BE2C (cell line): Measurements from ENCODE around the gene GABBR2.

Experiments
- DNase-seq: peaks from one replicate; pipeline ENCODE4 v3.0.0-alpha.2; 2020
- H3K27me3 ChIP-seq: fragments of 250-450 bp; sonication (Bioruptor Pico); 2 replicates; pipeline ENCODE4 v1.5.1; 2020; ENCODE audit warnings: mild to moderate bottlenecking
- H3K36me3 ChIP-seq: fragments of 250-450 bp; sonication (Bioruptor Pico); 2 replicates; pipeline ENCODE4 v1.5.1; 2020; ENCODE audit warnings: mild to moderate bottlenecking
- H3K4me1 ChIP-seq: fragments of 250-450 bp; sonication (Bioruptor Pico); 2 replicates; pipeline ENCODE4 v1.5.1; 2020
- H3K4me3 ChIP-seq: 2 replicates; pipeline ENCODE4 v1.5.1; 2011; ENCODE audit warnings: low read depth, low read length
- H3K9me3 ChIP-seq: fragments of 250-450 bp; sonication (Bioruptor Pico); 2 replicates; pipeline ENCODE4 v1.5.1; 2020
- TF ChIP-seq, protein P1 (sequence below): IDR thresholded peaks from 2 replicates; pipeline ENCODE4 v1.5.1; 2012; ENCODE audit warnings: mild to moderate bottlenecking, low read depth, low read length

GABBR2 gene

DNA sequence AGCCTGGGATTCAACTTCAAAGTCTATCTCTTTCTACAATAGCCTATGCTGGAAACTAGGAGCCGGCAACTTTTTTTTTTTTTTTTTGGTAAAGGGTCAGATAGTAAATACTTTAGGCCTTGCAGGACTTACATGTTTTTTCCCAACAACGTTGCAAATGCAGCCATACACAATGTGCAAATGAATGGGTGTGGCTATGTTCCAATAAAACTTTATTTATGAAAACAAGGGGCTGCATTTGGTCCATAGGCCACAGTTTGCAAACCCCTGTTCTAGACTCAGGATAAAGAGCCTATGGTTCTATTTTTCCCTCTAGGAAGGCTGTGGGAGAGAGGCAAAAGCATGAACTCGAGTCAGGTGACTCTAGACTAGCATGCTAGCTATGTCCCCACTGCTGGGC is 189.1 kb downstream of the GABBR2 start:
- TF ChIP-seq, protein P1, sequence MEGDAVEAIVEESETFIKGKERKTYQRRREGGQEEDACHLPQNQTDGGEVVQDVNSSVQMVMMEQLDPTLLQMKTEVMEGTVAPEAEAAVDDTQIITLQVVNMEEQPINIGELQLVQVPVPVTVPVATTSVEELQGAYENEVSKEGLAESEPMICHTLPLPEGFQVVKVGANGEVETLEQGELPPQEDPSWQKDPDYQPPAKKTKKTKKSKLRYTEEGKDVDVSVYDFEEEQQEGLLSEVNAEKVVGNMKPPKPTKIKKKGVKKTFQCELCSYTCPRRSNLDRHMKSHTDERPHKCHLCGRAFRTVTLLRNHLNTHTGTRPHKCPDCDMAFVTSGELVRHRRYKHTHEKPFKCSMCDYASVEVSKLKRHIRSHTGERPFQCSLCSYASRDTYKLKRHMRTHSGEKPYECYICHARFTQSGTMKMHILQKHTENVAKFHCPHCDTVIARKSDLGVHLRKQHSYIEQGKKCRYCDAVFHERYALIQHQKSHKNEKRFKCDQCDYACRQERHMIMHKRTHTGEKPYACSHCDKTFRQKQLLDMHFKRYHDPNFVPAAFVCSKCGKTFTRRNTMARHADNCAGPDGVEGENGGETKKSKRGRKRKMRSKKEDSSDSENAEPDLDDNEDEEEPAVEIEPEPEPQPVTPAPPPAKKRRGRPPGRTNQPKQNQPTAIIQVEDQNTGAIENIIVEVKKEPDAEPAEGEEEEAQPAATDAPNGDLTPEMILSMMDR, result no peak
- no peak overlapping the region for H3K4me3 ChIP-seq

DNA sequence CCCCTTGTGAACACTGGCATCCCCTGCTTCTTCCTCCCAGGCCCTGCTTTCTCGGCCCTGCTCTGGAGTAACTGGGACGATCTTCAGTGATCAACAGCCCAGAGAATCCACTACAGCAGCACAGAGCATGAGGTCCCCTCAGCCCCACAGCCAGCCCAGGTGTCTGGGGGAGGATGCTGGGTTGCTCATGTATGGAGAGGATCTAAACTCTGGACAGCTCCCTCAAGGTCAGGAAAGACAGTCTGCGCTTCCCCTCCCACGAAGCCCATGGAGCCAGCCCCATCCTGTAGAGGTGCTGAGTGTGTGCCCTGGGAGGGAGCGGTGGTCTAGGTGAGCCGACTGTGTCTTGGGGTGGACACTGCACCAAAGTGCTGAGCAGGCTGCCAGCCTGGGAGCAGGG is 190.2 kb downstream of the GABBR2 start:
- H3K4me1 ChIP-seq, result no peaks in the 10 kb centered on the region
- no peak for DNase-seq
- TF ChIP-seq, protein P1, result no peak
- H3K27me3 ChIP-seq, result 0 out of 2 replicates have a peak, but pooled peaks cover 6% of the 10 kb centered on the region
- H3K4me3 ChIP-seq, result no peak overlapping the region
- H3K36me3 ChIP-seq, result no peaks in the 10 kb centered on the region
- H3K9me3 ChIP-seq, result no peaks in the 10 kb centered on the region

More for the DNA sequence above, 189.1 kb downstream of the GABBR2 start:
- Histone ChIP-seq H3K27me3 (0 out of 2 replicates have a peak, but pooled peaks cover 6% of the 10 kb centered on the region), H3K9me3 (no peaks in the 10 kb centered on the region), H3K4me1 (no peaks in the 10 kb centered on the region), H3K36me3 (no peaks in the 10 kb centered on the region)
- no peak for DNase-seq

DNA sequence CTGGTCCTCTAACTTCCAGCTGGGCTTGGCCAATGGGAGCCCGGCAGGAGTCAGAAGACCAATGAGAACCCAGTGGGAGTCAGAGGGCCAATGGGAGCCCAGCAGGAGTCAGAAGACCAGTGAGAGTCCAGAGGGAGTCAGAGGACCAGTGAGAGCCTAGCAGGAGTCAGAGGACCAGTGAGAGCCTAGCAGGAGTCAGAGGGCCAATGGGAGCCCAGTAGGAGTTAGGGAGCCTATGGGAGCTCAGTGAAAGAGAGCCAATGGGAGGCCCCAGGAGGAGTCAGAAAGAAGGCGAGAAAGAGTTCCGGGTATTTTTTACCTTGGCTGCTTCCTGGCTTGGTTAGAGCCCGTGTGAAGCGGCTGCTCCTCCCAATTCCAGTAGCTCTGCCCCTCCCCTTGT is 191.0 kb downstream of the GABBR2 start:
- Histone ChIP-seq H3K27me3 (0 out of 2 replicates have a peak, but pooled peaks cover 3% of the 10 kb centered on the region), H3K4me3 (no peak overlapping the region), H3K4me1 (no peaks in the 10 kb centered on the region), H3K9me3 (no peaks in the 10 kb centered on the region), H3K36me3 (no peaks in the 10 kb centered on the region)
- no peak for DNase-seq
- TF ChIP-seq, protein P1, result no peak

DNA sequence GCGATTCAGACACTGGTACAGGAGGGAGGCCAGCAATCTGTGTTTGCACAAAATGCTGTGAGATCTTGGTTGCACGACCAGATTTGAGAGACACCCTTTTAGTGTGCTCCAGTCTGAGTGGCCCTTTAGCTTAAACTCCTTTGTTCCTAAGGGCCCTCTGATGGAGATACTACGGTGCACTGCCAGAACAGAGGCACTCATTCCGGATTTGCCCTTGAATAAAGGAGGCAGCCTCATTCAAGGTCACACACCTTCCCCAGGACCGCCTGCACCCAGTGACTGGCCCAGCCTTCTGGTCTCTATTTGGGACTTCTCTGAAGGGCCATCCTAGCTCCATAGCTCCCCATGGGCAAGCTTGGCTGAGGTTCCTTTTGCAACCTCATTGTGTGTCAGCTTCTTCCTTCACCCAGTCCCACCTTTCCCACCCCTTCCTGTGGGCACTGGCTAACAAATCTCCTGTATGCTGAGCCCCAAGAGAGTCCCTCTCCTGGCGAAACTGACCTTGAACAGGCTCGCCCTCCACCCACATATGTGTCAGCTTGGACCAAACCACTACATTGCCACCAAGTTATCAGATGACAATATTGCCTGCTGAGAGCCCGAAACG is 191.7 kb downstream of the GABBR2 start:
- DNase-seq, result no peak
- Histone ChIP-seq H3K4me3 (no peak overlapping the region), H3K36me3 (no peaks in the 10 kb centered on the region), H3K27me3 (0 out of 2 replicates have a peak, but pooled peaks cover 3% of the 10 kb centered on the region), H3K9me3 (no peaks in the 10 kb centered on the region), H3K4me1 (no peaks in the 10 kb centered on the region)
- TF ChIP-seq, protein P1, result no peak

DNA sequence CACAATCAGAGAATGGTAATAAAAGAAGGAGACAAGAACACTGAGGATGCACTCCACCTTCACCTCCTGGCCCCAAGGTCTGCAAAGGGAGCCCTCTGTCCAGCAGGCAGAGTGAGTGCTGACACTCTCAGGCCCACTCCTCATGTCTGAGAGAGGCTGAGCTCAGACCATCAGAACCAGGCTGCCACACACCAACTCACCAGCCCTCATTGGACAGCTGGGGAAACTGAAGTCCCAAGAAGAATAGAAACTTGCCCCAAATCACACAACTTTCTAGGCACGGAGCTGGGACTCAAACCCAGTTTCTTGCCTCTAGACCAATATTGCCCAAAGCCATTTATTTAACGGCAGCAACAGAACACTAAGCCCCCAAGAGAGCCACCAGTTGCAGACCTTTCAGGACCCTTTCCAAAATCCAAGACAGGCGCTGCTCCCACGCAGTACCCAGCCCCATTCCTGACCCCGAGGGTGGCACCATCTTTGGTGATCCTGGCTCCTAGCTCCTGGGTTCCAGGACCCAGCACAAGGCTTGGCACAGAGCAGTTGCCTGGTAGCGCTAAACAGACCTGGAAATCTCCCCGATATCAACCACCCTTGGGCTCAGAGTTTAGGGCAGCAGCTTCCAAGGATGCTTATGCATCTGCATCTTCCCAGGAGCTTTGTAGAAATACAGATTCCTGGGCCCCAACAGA is 192.4 kb downstream of the GABBR2 start:
- 0 out of 2 replicates have a peak, but pooled peaks cover 3% of the 10 kb centered on the region for H3K27me3 ChIP-seq
- no peak overlapping the region for H3K4me3 ChIP-seq
- no peak for DNase-seq

More for the DNA sequence above, 192.4 kb downstream of the GABBR2 start:
- Histone ChIP-seq H3K9me3 (no peaks in the 10 kb centered on the region), H3K36me3 (no peaks in the 10 kb centered on the region), H3K4me1 (no peaks in the 10 kb centered on the region)
- TF ChIP-seq, protein P1, result no peak
